ENCODE measurements around the gene RAP2A.
A peak's percentile ranks its signal among the peaks of the same experiment; 100 is the strongest.

The RAP2A gene

DNA sequence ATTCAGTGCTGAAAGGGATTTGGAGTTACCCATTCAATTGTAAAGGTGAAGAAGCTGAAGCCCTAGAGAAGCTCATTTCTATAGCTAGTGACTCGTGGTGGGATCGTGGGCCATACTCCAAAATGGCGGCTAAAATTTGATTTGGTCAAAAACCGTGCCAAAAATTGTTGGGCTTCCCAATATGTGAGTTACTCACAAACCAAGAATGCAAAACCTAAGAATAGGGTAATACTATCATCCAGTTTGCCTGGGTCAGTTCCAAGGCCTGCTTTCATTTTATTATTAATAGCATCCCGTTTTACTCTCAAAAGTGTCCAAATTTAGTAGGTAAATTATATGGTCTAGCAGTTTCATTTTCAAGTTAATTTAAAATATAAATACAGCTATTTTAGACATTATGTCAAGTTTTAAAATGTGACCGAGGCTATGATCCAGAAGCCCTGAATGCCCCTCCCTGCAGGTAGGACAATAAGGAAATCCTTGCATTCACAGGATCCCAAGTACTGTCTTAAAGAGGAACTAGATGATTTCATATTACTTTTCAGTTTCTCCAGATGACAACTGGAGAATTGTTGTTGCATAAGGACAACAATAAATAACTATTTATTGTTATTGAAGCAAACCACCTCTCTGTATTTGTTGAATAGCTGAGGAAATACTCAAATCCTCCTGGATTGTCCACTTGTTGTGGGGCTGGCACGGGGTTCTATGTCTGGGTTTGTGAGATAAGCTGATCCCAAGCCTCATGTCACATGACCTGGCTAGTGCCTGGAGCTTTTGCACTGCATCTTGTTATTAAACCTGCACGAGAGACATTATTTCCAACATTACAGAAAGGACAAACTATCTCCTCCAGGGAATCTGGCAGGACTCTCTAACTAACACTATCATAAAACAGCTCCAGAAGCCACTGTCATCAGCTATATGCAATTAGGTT, 11.6 kb upstream of the RAP2A start:
- no peak for DNase-seq

DNA sequence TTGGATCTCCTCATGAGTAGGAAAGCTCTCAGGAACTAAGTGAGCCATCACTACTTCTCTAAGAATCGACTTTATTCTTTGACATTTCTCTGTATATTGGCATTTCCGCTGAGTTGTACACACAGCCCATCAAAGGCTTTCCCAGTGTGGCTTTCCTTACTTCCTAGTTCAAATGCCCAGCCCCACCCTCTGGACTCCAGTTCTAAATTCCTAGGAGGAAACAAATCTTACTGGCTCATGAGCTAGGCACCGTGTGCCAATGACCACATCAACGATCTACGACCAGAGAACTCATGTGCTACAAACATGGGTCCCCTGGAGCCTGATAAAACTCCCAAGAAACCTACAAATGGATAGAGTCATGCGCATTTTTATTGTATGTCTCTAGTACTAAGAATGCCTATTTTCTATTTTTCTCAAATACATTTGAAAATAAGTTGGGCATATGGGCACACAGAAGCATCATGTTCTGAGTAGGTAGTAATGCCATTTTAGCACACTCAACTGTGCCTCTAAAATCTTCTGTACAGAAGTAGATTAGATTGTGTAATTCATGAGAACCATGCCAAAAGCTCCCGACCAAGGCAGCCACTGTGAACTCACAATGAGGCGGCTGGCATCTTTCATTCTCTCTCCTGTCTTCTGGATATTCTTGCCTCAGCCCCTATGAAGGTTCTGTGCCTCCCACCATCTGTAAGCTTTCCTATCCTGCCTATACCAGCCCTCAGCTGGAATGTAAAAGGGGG, 10.5 kb upstream of the RAP2A start:
- DNase-seq, result no peak

DNA sequence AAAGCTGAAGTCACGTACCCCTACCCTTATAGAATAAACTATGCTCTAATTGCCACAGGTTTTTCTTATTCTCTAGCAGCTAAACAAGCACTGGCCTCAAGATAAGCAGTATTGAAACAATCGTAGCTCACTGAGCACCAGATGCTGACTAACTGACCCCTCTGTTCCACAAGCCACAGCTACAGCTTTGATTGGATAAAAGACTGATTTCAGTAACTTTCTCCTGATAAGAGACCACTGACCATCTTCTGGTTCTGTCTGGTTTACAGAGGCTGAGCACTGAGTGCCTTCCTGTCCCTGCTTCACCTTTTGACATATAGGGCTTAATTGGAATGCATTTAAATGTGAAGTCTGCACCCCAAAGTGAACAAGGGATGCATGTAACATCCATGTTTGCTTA, 8.4 kb upstream of the RAP2A start:
- DNase-seq, result no peak

DNA sequence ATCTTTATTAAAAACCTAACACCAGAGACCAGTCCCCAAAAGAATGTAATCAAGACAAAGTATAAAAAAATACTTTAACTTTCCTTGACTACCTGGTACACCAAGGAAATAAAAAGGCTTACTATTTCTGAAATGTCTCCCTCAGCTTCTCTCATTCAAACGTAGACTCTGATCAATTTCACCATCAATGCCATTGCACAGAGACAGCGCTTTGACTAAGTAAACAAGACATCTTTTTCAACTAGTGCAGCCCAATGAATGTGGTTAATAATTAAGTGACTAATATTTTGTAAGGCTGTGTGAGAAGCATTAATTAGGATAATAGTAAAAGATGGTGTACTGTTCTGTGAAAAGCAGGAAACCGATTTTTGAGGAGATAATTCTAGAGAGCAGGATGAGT, 7.3 kb upstream of the RAP2A start:
- no peak for DNase-seq

DNA sequence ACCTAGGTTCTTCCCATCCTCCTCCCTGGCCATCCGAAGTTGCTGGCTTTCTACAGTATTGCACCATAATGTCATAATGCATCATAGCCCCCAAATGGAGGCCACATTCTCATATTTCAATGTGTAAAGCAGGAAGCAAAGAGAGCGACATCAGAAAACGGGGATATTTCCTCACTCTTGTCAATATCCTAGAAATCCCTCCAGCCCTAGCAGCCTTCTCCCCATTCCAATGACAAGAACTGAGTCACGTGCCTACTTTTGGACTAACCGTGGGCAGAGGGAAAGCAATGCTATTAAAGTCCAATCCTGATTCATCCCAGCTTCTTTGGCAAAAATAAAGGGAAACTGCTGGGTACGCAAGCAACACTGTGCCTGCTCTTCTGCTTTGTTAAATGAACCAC, 4.3 kb upstream of the RAP2A start:
- DNase-seq, result no peak

DNA sequence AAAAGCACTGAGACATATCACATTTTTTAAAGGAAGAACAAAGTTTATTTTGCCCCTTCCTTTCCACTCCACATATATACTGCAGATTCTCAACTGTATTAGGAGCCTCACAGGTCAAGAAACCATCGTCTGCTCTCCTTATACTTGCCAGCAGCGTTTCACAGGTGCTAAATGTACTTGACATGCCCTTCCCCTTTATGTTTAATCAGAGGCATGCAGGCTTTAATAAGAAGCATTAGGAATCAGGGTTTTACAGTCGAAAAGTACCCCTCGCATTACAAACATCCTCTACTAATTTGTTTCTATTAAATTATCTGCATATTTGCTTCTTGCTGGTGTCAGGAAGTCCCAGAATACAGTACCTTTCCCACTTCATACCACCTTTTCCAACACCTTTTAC, 3.7 kb upstream of the RAP2A start:
- DNase-seq, result no peak

DNA sequence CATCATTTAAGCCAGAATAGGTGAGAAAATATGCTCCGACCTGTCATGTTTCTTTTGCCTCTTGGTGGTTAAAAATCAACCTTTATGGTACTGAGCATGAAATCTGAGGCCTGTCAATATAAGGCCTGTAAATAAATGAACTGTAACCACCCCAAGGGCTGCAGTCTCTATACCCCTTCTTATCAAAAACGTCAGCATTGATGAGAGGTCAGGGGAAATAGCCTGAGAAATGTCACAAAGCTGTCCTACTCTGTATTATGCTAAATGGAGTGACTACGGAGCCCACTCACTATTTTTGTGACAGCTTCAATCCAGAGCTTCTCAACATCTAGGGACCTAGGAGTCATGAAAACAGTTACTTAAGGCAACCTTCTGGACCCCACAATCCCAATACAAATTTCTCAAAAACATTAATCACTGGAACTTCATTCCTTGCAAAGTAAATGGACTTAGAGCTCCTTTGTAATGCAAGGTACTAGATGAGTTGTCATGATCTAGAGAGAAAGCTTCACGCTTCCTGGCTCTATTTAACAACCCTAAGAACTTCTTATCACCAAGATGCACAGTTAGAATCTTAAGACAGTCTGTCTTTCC, 2.7 kb upstream of the RAP2A start:
- no peak for DNase-seq

DNA sequence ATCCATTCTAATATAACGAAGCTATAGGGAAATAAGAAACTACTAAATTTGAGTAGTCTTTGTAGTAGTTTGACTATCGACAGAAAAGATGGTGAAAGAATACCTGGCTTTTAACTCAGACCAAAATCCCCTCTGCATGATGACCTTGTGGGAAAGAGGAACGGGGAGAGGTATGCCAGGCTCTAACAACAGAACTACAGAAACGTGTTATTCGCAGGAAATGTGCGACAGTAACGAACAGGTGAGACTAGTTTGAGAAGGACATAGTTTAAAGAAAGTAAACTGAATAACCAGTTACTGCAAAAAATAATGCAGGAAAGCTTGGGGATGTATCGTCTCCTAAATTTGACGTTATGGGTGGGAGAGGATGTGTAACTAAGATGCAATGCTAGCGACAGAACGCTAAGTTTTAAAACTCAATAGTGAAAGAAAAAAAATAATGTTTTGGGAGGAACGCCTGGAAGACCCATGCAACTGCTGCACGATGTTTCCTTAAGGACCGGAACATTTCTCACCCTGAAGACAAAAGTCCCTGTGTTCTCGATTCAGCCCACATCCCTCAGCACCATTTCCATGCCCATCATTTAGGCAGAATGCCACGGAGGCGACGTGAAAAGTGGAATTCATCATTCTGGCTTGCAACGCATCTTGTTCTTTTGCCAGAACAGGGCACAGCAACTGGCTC, 1.6 kb upstream of the RAP2A start:
- DNase-seq, result no peak

DNA sequence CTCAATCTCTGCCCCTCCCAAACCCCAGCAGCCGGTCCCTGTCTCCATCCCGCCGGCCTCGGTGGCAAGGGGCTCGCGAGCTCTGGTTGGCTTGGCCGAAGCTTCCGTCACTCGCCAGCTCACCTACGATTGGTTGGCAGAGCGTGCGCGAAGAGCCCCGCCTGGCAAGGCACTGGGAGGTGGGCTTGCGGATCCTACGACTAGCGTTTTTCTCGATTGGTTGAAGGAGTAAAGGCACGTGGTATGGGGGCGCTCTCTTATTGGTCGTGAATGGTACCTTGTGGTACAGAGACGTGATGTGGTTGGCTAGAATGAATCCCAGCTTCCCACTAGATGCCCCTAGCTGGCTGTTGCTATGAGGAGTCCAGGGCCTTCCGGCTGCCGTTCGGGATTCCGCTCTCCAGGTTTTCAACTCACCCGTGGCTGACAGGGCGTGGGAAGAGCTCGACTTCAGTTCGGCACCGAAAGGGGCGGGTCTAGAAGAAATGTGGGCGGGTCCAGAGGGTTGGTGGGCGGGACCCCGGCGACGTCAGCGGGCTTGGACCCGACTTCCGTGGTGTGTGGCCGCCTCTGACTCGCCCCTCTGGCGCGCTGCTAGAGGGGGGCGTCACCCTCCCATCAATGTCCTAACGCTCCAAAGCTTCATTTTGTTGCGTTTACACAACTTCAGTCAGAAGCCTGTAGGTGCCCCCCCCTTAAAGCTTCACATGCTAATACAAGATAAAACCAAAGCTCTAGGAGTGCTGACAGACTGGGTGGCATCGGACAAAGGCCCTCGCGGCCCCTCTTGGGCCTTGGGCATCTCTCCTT, 847 bp upstream of the RAP2A start:
- DNase-seq, result peak; percentile 95

DNA sequence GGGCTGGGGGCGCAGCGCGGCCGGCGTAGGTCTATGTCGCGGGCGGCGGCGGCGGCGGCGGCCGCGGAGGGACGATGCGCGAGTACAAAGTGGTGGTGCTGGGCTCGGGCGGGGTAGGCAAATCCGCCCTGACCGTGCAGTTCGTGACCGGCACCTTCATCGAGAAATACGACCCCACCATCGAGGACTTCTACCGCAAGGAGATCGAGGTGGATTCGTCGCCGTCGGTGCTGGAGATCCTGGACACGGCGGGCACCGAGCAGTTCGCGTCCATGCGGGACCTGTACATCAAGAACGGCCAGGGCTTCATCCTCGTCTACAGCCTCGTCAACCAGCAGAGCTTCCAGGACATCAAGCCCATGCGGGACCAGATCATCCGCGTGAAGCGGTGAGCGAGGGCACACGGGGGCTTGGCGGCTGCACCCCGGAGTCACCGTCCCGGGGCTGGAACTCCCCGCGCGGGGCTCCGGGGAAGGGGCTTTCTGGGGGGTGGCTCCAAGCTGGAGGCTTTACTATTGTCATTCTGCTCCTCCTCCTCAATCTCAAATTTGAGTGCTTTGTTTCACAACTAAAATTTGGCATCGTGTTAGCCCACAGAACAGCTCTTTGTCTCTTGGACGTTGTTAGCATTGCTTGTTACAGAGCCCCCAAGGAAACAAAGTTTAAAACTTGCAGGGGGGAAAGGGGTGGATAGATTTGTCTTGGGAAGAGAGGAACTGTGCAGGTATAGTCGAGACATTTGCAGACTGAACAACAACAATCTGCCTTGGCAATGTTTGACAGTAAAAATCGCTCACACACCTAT, 630 bp downstream of the RAP2A start:
- DNase-seq, result no peak

DNA sequence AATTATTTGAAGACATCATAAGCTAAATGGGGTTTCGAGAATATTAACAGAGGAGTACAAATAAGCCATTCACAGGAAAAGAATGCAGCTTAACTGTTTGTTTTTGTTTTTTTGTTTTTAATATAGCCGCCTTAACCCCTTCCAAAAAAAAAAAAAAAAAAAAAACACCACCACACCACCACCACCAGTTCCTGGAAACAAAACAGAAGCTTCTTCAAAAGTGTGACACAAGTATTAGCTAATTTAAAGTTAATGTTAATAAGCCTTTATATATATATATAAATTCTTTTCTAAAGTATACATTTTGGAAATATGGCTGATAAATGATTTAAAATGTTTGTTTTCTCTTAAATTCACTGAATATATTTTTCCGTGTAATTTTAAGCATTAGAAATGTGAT, 1.4 kb downstream of the RAP2A start:
- DNase-seq, result no peak

DNA sequence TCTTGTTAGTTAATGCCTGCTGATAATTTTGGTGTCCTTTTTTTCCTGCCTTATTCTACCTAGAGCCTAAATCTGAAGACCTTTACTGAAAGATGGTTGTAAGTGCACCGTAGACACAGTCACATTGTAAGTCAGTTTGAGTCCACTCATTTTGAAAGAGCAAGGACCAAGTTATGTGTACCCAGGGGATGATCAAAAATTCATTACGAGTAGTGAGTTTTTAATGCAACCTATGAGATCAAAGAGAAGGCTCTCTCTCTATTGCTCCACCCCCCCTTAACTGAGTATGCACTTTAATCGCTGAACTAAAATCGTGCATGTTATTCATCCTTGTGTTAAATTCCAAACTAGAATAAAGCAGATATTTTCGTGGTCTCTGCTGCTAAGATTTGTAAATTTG, 1.8 kb downstream of the RAP2A start:
- DNase-seq, result no peak

DNA sequence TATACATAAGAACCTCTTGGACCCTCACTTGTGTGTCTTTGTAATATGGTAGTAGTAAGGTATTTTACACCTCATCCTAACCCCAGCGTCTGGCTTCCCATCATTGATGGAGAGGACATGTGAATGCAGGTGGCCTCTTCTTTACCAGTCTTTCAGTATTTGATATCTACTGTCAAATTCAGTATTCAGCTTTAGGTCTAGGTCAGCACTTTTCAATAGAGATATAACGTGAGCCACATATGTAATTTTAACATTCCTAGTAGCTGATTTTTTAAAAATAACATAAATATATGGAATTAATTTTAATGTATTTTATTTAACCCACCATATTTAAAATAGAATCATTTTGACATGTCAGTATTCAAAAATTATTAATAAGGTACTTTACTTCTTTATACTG, 2.9 kb downstream of the RAP2A start:
- DNase-seq, result no peak

DNA sequence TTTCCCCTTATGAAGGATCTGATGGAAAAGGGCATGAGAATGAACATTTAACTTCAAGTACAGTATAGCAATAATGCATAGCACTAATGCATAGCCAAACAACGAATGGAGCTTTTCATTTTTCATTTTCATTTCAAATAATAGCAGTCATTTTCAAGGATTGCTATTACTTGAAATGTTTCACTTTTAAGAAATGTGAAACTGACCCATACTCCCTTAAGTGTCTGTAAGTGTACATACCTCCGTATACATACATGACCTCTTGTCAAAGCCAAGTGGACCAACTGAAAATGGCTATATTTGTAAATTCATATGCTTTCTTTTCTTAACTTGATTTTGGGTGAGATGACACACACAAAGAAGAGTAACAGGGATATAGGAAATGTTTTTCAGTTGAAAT, 3.8 kb downstream of the RAP2A start:
- no peak for DNase-seq

DNA sequence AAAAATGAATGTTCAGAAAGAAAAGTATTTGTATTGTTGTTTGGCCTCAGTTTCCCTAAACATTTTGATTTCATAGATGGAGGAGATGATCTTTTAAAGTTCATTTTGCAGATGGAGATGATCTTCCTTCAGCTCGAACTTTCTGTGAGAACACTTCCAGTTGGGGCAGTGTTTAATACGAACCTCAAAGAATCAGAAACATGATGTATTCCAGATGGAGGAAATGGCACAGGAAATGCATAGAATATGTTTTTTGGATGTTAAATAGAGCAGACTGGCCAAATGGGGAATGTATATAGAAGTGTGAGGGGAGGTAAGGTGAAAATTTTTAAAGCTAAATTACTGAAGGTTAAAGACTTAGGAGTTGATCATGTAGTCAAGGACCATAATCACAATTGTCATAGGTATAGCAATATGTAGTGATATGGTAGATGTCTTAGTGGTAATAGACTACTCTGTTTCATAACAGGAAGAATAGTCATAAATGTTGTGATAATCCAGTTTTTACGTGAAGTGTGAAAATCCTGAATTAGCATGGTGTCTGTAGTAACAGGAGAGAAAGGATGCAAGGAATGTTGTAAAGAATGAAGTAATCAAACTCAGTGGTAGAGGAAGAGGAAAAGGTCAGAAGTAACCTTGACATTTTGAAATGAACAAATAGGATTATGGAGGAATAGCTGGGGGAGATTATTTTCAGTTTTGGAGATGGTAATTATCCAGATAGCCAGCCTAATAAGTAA, 5.1 kb downstream of the RAP2A start:
- no peak for DNase-seq

DNA sequence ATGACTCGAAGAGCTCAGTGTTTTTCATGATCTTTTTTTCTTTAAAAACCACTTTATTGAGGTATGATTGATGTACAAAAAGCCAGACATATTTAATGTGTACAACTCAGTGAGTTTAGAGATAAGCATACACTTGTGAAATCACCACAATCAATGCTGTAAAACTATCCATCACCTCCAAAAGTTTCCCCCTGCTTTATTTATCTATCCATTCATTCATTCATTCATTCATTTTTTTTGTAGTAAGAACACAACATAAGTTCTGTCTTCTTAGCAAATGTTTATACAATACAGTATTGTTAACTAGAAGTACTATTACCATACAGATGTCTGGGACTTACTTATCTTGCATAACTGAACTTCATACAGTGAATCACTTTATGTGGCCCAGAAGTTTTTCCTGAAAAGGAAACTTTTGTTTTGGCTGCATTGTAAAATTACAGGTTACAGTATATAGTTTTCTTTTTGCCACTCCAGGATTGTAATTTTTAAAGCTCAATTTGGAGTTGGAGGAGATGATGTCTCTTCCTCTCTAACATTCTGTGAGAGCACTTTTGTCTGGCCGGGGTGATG, 6.7 kb downstream of the RAP2A start:
- DNase-seq, result no peak

DNA sequence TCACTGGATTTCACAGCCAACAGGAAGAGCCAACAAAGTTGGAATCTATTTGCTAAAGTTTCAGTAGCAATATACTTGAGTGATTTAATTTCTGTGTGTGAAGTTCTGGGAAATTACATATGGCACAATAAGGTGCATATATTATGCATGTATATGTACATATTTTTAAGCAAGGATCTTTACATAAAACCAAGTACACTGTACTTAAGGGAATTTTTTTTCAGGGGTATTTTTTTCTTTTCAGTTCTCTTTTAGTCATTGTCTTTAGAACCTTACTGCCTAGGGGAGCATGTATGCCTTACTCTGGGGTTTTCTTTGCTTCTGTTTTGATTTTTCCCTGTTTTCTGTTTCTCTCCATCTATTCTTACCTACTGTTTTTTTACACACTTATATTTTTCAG, 7.4 kb downstream of the RAP2A start:
- no peak for DNase-seq

DNA sequence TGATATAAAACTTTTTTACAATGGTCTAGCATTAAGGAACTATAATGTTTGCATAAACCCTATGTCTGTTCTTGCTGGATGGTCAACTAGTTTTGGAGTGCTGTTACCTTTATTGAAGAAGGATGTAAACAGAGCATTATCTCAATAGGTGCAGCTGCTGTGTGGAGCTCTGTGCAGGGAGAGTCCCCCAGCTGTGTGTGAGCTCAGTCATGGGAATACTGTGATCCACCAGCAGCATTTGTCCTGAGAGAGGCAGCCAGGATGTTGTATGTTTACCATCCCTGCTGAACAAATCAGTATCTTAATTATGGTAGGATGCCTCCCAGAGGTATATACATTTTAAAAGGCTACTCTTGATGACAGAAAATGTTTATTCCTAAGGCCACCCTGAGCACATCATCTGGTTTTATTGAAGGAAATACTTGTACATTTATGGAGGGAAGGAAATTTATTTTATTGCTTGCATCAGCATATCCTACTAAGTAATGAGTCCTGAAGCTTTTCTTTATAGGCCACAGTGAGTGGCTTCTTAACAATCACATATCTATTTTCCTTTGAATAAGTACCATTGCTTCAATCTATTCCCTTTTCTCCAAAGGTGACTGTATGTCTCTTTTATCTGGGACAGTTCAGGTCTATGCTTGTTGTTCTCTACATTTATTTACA, 11.7 kb downstream of the RAP2A start:
- peak; percentile 20 for DNase-seq

DNA sequence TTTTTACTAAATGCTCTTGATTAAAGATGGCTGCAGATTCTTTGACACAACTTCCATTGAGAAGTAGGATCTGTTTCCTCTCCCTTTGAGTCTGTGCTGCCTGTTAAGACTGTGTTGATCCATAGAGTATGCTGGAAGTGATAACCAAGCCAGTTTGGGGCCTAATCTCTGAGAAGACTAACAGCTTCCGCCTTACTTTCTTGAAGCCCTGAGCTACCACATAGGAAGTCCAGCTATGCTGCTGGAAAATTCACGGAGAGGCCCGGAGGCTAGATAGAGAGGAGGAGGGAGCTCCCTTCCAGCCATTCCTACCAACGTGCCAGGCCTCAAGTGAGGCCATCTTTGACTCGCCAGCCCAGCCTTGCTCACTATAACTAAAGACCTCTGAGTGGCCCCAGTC, 12.5 kb downstream of the RAP2A start:
- DNase-seq, result no peak
